ENCODE results near the gene RELL1. TPM values are rescaled to one million over a fixed set of nuclear protein-coding genes. Genes with fewer than 3 reads are reported as not detected.

RELL1 gene
- total RNA-seq, 1 donor from 2014 or later: 122 TPM

- FAIRE-seq (no peak), DNase-seq (ENCODE audit: low read depth) (no peak)
- no peaks in the 10 kb centered on the region for H3K36me3 ChIP-seq (ENCODE audit: control insufficient read depth, insufficient read depth, low read length)
- no peaks in the 10 kb centered on the region for H3K27me3 ChIP-seq (ENCODE audit: control insufficient read depth, insufficient read depth, low read length)
- H3K4me3 ChIP-seq (ENCODE audit: low read depth, low read length): no peak overlapping the region
- TF ChIP-seq CTCF (IDR thresholded peaks at IDR 0.05; ENCODE audit: insufficient read depth, low read length, severe bottlenecking): no peak
These were observed 112.6 kb downstream of the RELL1 start for GRCh38 chr4:37573566-37573965.

- no peak for TF ChIP-seq CTCF (IDR thresholded peaks at IDR 0.05; ENCODE audit: insufficient read depth, low read length, severe bottlenecking)
- H3K27me3 ChIP-seq (ENCODE audit: control insufficient read depth, insufficient read depth, low read length): no peaks in the 10 kb centered on the region
- H3K4me3 ChIP-seq (ENCODE audit: low read depth, low read length): no peak overlapping the region
- DNase-seq (ENCODE audit: low read depth) (no peak), FAIRE-seq (no peak)
- H3K36me3 ChIP-seq (ENCODE audit: control insufficient read depth, insufficient read depth, low read length): no peaks in the 10 kb centered on the region
These were observed 117.7 kb downstream of the RELL1 start for GRCh38 chr4:37568489-37568888.

- TF ChIP-seq CTCF (IDR thresholded peaks at IDR 0.05; ENCODE audit: insufficient read depth, low read length, severe bottlenecking): no peak
- FAIRE-seq (no peak), DNase-seq (ENCODE audit: low read depth) (peak; percentile 27)
- H3K4me3 ChIP-seq (ENCODE audit: low read depth, low read length): no peak overlapping the region
- no peaks in the 10 kb centered on the region for H3K36me3 ChIP-seq (ENCODE audit: control insufficient read depth, insufficient read depth, low read length)
- no peaks in the 10 kb centered on the region for H3K27me3 ChIP-seq (ENCODE audit: control insufficient read depth, insufficient read depth, low read length)
These were observed 118.3 kb downstream of the RELL1 start for GRCh38 chr4:37567836-37568235.

GRCh38 chr4:37562592-37562991 is 123.6 kb downstream of the RELL1 start:
- FAIRE-seq: no peak

GRCh38 chr4:37561803-37562207 is 124.4 kb downstream of the RELL1 start:
- peak; percentile 99 for DNase-seq (ENCODE audit: low read depth)
- Histone ChIP-seq H3K4me3 (ENCODE audit: low read depth, low read length) (no peak overlapping the region), H3K27me3 (ENCODE audit: control insufficient read depth, insufficient read depth, low read length) (no peaks in the 10 kb centered on the region), H3K36me3 (ENCODE audit: control insufficient read depth, insufficient read depth, low read length) (no peaks in the 10 kb centered on the region)
- no peak for TF ChIP-seq CTCF (IDR thresholded peaks at IDR 0.05; ENCODE audit: insufficient read depth, low read length, severe bottlenecking)
- FAIRE-seq: no peak

More at GRCh38 chr4:37562592-37562991, 123.6 kb downstream of the RELL1 start:
- Histone ChIP-seq H3K27me3 (ENCODE audit: control insufficient read depth, insufficient read depth, low read length) (no peaks in the 10 kb centered on the region), H3K4me3 (ENCODE audit: low read depth, low read length) (no peak overlapping the region), H3K36me3 (ENCODE audit: control insufficient read depth, insufficient read depth, low read length) (no peaks in the 10 kb centered on the region)
- no peak for TF ChIP-seq CTCF (IDR thresholded peaks at IDR 0.05; ENCODE audit: insufficient read depth, low read length, severe bottlenecking)
- peak; percentile 93 for DNase-seq (ENCODE audit: low read depth)

- H3K36me3 ChIP-seq (ENCODE audit: control insufficient read depth, insufficient read depth, low read length): no peaks in the 10 kb centered on the region
- FAIRE-seq: no peak
- TF ChIP-seq CTCF (IDR thresholded peaks at IDR 0.05; ENCODE audit: insufficient read depth, low read length, severe bottlenecking): no peak
- H3K4me3 ChIP-seq (ENCODE audit: low read depth, low read length): no peak overlapping the region
- no peaks in the 10 kb centered on the region for H3K27me3 ChIP-seq (ENCODE audit: control insufficient read depth, insufficient read depth, low read length)
- peak; percentile 77 for DNase-seq (ENCODE audit: low read depth)
These were observed 124.9 kb downstream of the RELL1 start for GRCh38 chr4:37561196-37561802.
